Cardiac muscle cell (in vitro differentiated cells and primary cell): Measurements from ENCODE around the gene ATXN7L2. TPM values are rescaled to one million over a fixed set of nuclear protein-coding genes. Genes with fewer than 3 reads are reported as not detected.
"Not testable (repeated sequence)": the region's sequence is repeated elsewhere in the genome, so short reads cannot be mapped to it uniquely, and the experiment has no call there.

Source experiments
- DNase-seq, 2 donors: peaks; one replicate each; pipeline versions ENCODE4 v3.0.0 to v3.0.0-alpha.2; 2010 to 2017; ENCODE audit warnings: low read depth in 1 of 2, low spot score in 1 of 2
- H3K27ac ChIP-seq: fragments of 200-600 bp; sonication (generic); 2 replicates; pipeline ENCODE4 v1.5.1; 2016
- H3K27me3 ChIP-seq: fragments of 200-600 bp; sonication (generic); 2 replicates; pipeline ENCODE4 v1.6.0; 2016; ENCODE audit warnings: control low read depth
- H3K36me3 ChIP-seq: fragments of 200-600 bp; sonication (generic); 2 replicates; pipeline ENCODE4 v1.5.1; 2016; ENCODE audit warnings: control low read depth
- H3K4me1 ChIP-seq: fragments of 200-600 bp; sonication (generic); 2 replicates; pipeline ENCODE4 v1.8.1; 2017; ENCODE audit warnings: low read depth, mild to moderate bottlenecking, mixed run types
- H3K4me3 ChIP-seq: fragments of 200-600 bp; sonication (generic); 2 replicates; pipeline ENCODE4 v1.5.1; 2016; ENCODE audit warnings: mild to moderate bottlenecking
- H3K9me3 ChIP-seq: fragments of 200-600 bp; sonication (generic); 2 replicates; pipeline ENCODE4 v1.5.1; 2017; ENCODE audit warnings: low read depth, mild to moderate bottlenecking, control low read depth
- polyA plus RNA-seq: library from polyadenylated mRNA; unstranded; fragments of >200 nt; fragmentation: Nextera tagmentation; extraction: Ambion mirVana; gene quantifications from 2 replicates; pipeline ENCODE4 v1.2.1, GENCODE V29; 2016
- total RNA-seq: library from RNA; depleted of rRNA; stranded (reverse); fragments of >200 nt; gene quantifications from 2 replicates; pipeline ENCODE4 v1.2.3, GENCODE V29; 2016
- TF ChIP-seq, protein P1 (sequence below): IDR thresholded peaks from 2 replicates; pipeline ENCODE4 v1.5.1; 2012; ENCODE audit warnings: low read depth, mild to moderate bottlenecking, low read length

The ATXN7L2 gene
- total and polyA plus RNA-seq, 2 experiments from 2014 or later: 7.0 to 17.8 TPM

DNA sequence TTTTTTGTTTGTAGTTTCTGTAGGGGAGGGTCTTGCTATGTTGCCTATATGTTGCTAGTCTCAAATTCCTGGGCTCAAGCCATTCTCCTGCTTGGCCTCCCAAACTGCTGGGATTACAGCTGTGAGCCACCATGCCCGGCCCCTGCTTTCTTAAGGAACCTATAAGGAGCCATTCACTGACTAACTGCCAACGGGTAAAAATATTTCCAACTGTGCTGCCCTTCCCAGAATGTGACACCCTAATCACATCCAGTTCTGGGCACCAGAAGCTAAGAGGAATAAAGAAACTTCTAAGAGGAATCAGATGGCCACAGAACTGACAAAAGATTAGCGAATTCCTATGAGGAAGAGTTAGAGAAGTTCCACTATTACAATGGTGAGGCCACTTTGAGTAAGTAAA lies 10.9 kb upstream of the ATXN7L2 start:
- TF ChIP-seq, protein P1, sequence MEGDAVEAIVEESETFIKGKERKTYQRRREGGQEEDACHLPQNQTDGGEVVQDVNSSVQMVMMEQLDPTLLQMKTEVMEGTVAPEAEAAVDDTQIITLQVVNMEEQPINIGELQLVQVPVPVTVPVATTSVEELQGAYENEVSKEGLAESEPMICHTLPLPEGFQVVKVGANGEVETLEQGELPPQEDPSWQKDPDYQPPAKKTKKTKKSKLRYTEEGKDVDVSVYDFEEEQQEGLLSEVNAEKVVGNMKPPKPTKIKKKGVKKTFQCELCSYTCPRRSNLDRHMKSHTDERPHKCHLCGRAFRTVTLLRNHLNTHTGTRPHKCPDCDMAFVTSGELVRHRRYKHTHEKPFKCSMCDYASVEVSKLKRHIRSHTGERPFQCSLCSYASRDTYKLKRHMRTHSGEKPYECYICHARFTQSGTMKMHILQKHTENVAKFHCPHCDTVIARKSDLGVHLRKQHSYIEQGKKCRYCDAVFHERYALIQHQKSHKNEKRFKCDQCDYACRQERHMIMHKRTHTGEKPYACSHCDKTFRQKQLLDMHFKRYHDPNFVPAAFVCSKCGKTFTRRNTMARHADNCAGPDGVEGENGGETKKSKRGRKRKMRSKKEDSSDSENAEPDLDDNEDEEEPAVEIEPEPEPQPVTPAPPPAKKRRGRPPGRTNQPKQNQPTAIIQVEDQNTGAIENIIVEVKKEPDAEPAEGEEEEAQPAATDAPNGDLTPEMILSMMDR: no peak

DNA sequence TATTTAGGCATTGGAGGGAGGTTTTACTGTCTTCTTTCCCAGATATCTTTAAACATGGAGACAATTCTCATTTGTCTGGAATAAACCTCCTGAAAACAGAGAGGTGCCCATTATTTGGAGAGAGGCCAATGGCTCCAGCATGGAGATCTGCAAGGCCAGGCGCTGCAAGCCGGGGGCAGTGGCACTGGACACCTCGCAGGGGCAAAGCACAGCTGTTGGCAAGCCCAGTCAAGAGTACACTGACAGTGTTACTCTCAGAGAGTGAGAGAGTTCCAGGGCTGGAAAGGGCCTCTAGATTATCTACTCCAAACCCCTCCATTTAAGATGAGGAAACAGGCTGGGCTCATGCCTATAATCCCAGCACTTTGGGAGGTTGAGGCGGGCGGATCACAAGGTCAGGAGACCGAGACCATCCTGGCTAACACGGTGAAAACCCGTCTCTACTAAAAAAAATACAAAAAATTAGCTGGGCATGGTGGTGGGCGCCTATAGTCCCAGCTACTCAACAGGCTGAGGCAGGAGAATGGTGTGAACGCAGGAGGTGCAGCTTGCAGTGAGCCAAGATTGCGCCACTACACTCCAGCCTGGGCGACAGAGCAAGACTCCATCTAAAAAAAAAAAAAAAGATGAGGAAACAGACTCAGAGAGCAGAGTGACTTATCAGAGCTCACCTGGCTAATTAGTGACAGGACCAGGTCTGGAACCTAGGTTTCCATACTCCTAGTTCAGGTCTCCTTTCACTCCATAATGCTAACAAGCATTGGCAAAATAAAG lies 10.2 kb upstream of the ATXN7L2 start:
- not testable (repeated sequence) for H3K9me3 ChIP-seq, H3K4me1 ChIP-seq, H3K36me3 ChIP-seq, H3K4me3 ChIP-seq, H3K27me3 ChIP-seq, DNase-seq, H3K27ac ChIP-seq

More for the DNA sequence above, 10.9 kb upstream of the ATXN7L2 start:
- Histone ChIP-seq H3K4me3 (no peak overlapping the region), H3K27me3 (peaks cover 12% of the 10 kb centered on the region), H3K4me1 (peaks cover 2% of the 10 kb centered on the region), H3K27ac (no peak overlapping the region), H3K36me3 (peaks cover 4% of the 10 kb centered on the region), H3K9me3 (no peaks in the 10 kb centered on the region)
- DNase-seq: no peak

DNA sequence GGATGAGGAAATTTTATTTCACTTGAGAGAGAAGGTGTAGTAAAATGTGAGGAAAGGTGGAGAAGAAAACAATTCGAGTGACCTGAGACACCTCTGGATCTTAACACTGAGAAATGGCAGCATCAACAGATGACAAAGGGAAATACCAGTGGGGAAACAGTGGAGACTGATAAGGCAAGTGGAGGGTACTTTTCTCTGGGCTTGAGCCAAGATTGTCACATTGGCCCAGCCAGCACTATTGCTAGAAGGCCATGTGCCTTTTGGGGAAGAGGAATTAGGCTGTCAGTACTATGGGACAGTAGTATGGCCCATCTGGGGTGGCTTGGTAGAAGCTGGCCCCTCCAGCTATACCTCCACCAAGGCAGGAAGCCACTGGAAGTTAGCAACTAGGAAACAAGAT lies 9.0 kb upstream of the ATXN7L2 start:
- no peaks in the 10 kb centered on the region for H3K9me3 ChIP-seq
- no peak for DNase-seq
- no peak overlapping the region for H3K27ac ChIP-seq
- peaks cover 4% of the 10 kb centered on the region for H3K36me3 ChIP-seq
- no peak overlapping the region for H3K4me3 ChIP-seq
- H3K4me1 ChIP-seq: no peaks in the 10 kb centered on the region
- no peaks in the 10 kb centered on the region for H3K27me3 ChIP-seq
- TF ChIP-seq, protein P1: no peak

DNA sequence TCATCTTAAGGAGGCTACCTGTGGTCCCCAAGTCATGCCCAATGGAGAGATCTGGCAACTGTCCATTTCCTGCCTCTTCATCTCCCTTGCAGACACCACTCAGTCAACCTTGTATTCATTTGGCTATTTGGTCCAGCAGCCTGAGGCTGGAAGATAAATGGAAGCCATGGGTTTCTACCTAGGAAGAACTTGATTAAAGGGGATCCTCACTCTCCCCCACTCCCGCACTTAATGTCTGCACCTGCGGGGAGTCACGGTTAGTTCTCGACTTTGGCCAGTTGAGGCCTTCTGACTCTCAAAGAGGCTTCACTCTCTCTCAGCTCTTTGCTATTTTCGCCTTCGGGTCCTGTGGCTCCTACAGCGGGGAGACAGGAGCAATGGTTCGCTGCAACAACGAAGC lies 8.4 kb upstream of the ATXN7L2 start:
- H3K36me3 ChIP-seq: peaks cover 4% of the 10 kb centered on the region
- TF ChIP-seq, protein P1: no peak
- no peak overlapping the region for H3K4me3 ChIP-seq
- H3K27me3 ChIP-seq: no peaks in the 10 kb centered on the region
- no peaks in the 10 kb centered on the region for H3K9me3 ChIP-seq
- H3K27ac ChIP-seq: no peak overlapping the region
- no peaks in the 10 kb centered on the region for H3K4me1 ChIP-seq
- no peak for DNase-seq

DNA sequence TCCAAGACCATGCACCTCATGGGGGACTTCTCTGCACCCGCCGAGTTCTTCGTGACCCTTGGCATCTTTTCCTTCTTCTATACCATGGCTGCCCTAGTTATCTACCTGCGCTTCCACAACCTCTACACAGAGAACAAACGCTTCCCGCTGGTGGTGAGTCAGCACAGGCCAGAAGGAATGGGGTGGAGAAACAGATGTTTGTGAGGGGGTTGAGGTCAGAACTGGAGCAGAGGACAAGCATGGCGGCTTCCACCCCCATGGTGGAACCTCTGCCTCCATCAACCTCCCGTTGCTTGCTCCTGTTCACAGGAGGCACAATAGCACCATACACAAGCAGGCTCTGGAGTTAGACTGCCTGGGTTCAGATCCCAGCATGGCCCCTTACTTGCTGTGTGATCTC lies 6.9 kb upstream of the ATXN7L2 start:
- Histone ChIP-seq H3K36me3 (peaks cover 4% of the 10 kb centered on the region), H3K27me3 (no peaks in the 10 kb centered on the region), H3K27ac (no peak overlapping the region), H3K9me3 (no peaks in the 10 kb centered on the region), H3K4me1 (no peaks in the 10 kb centered on the region), H3K4me3 (no peak overlapping the region)
- DNase-seq: no peak
- TF ChIP-seq, protein P1: no peak

DNA sequence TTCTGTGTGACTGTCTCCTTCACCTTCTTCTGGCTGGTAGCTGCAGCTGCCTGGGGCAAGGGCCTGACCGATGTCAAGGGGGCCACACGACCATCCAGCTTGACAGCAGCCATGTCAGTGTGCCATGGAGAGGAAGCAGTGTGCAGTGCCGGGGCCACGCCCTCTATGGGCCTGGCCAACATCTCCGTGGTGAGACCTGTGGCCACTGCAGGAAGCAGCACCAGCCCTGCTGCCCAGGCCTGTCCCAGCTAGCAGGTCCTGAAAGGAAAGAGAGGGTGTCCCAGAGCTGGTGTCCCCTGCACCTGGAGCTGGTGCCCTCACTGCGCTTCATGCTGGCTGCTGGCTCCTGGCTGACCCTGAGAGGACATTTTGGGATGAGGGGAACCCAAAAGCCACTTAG lies 5.9 kb upstream of the ATXN7L2 start:
- TF ChIP-seq, protein P1: no peak
- Histone ChIP-seq H3K27me3 (no peaks in the 10 kb centered on the region), H3K4me3 (no peak overlapping the region), H3K36me3 (peaks cover 4% of the 10 kb centered on the region), H3K27ac (no peak overlapping the region), H3K4me1 (no peaks in the 10 kb centered on the region), H3K9me3 (no peaks in the 10 kb centered on the region)
- no peak for DNase-seq
